ENCODE results near the gene KCNQ1OT1. TPM values are rescaled to one million over a fixed set of nuclear protein-coding genes. Genes with fewer than 3 reads are reported as not detected.

Gene KCNQ1OT1
- total RNA-seq, 2 experiments from 2014 or later: 0.19 to 0.22 TPM

DNA sequence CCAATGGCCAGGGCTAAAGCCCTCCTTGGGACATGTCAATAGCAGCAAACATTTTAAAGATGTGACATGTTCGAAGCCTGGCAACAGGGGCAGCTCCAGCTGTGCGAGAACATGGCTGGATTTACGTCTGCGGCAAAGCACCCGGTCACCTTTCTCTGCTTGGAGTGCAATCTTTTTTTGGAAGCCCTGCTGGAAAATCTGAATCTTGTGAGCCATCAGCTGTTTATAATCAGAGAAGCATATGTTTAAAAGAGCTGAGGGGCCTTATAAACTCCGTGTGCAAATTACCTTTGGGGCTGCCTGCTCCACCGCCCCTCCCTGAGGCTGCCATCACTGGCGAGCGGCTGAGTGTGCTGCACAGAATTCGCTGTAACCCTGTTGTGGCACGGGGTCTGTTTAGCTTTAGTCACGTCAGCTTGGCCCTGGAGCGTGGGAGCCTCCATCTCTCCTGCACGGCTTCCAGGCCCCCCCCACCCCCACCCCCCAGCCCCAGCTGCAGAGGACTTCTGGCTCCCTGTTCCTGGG, 9.0 kb upstream of the KCNQ1OT1 start:
- Mint-ChIP-seq H3K36me3 (ENCODE audit: low read depth) (no peaks in the 10 kb centered on the region), H3K4me1 (no peaks in the 10 kb centered on the region), H3K9me3 (peaks cover 17% of the 10 kb centered on the region), H3K4me3 (no peak overlapping the region), H3K27me3 (no peaks in the 10 kb centered on the region), H3K27ac (no peak overlapping the region)
- POLR2A ChIA-PET: no interaction called here
- CTCF ChIA-PET: no interaction called here
- DNase-seq: no peak

- DNase-seq: no peak
- H3K4me3 Mint-ChIP-seq: no peak overlapping the region
- peaks cover 17% of the 10 kb centered on the region for H3K9me3 Mint-ChIP-seq
- H3K27me3 Mint-ChIP-seq: no peaks in the 10 kb centered on the region
- H3K4me1 Mint-ChIP-seq: no peaks in the 10 kb centered on the region
- H3K27ac Mint-ChIP-seq: no peak overlapping the region
- CTCF ChIA-PET: interaction anchor here (0.7 kb wide), 1 partner anchor 26 kb away, joined by 3 read pairs; no protein-coding TSS in a partner anchor
- POLR2A ChIA-PET: no interaction called here
- no peaks in the 10 kb centered on the region for H3K36me3 Mint-ChIP-seq (ENCODE audit: low read depth)
Observed at GRCh38 chr11:2708151-2708581, 8.4 kb upstream of the KCNQ1OT1 start.

GRCh38 chr11:2707736-2708135, 7.9 kb upstream of the KCNQ1OT1 start:
- H3K27ac Mint-ChIP-seq: no peak overlapping the region
- H3K36me3 Mint-ChIP-seq (ENCODE audit: low read depth): no peaks in the 10 kb centered on the region
- H3K4me1 Mint-ChIP-seq: no peaks in the 10 kb centered on the region
- H3K4me3 Mint-ChIP-seq: no peak overlapping the region
- CTCF ChIA-PET: interaction anchor here (0.7 kb wide), 1 partner anchor 27 kb away, joined by 3 read pairs; no protein-coding TSS in a partner anchor
- H3K27me3 Mint-ChIP-seq: no peaks in the 10 kb centered on the region
- H3K9me3 Mint-ChIP-seq: peaks cover 17% of the 10 kb centered on the region
- POLR2A ChIA-PET: no interaction called here
- no peak for DNase-seq

GRCh38 chr11:2706321-2706720, 6.5 kb upstream of the KCNQ1OT1 start:
- ChIA-PET CTCF (no interaction called here), POLR2A (no interaction called here)
- H3K4me3 Mint-ChIP-seq: no peak overlapping the region
- no peak for DNase-seq
- no peaks in the 10 kb centered on the region for H3K27me3 Mint-ChIP-seq
- H3K9me3 Mint-ChIP-seq: peaks cover 17% of the 10 kb centered on the region
- no peaks in the 10 kb centered on the region for H3K36me3 Mint-ChIP-seq (ENCODE audit: low read depth)
- no peaks in the 10 kb centered on the region for H3K4me1 Mint-ChIP-seq
- no peak overlapping the region for H3K27ac Mint-ChIP-seq

GRCh38 chr11:2704896-2705606, 5.3 kb upstream of the KCNQ1OT1 start:
- no peaks in the 10 kb centered on the region for H3K27me3 Mint-ChIP-seq
- no peaks in the 10 kb centered on the region for H3K4me1 Mint-ChIP-seq
- peaks cover 10% of the 10 kb centered on the region for H3K9me3 Mint-ChIP-seq
- H3K4me3 Mint-ChIP-seq: no peak overlapping the region
- DNase-seq: no peak
- H3K27ac Mint-ChIP-seq: no peak overlapping the region
- POLR2A ChIA-PET: no interaction called here
- H3K36me3 Mint-ChIP-seq (ENCODE audit: low read depth): no peaks in the 10 kb centered on the region
- CTCF ChIA-PET: no interaction called here

GRCh38 chr11:2704356-2704755, 4.6 kb upstream of the KCNQ1OT1 start:
- H3K27ac Mint-ChIP-seq: no peak overlapping the region
- CTCF ChIA-PET: no interaction called here
- no peak overlapping the region for H3K4me3 Mint-ChIP-seq
- no peaks in the 10 kb centered on the region for H3K36me3 Mint-ChIP-seq (ENCODE audit: low read depth)
- POLR2A ChIA-PET: no interaction called here
- H3K27me3 Mint-ChIP-seq: no peaks in the 10 kb centered on the region
- no peak for DNase-seq
- peaks cover 7% of the 10 kb centered on the region for H3K9me3 Mint-ChIP-seq
- H3K4me1 Mint-ChIP-seq: no peaks in the 10 kb centered on the region

GRCh38 chr11:2703363-2704141, 3.8 kb upstream of the KCNQ1OT1 start:
- CTCF ChIA-PET: interaction anchor here (1.4 kb wide), 1 partner anchor 10 kb away, joined by 5 read pairs; no protein-coding TSS in a partner anchor
- POLR2A ChIA-PET: no interaction called here
- Mint-ChIP-seq H3K4me1 (peaks cover 5% of the 10 kb centered on the region), H3K4me3 (no peak overlapping the region), H3K9me3 (peaks cover 7% of the 10 kb centered on the region), H3K27ac (no peak overlapping the region), H3K36me3 (ENCODE audit: low read depth) (peaks cover 5% of the 10 kb centered on the region), H3K27me3 (peaks cover 1% of the 10 kb centered on the region)
- no peak for DNase-seq

GRCh38 chr11:2702771-2703362, 3.1 kb upstream of the KCNQ1OT1 start:
- Mint-ChIP-seq H3K9me3 (peaks cover 7% of the 10 kb centered on the region), H3K27ac (no peak overlapping the region), H3K4me1 (peaks cover 9% of the 10 kb centered on the region), H3K4me3 (no peak overlapping the region), H3K27me3 (peaks cover 5% of the 10 kb centered on the region), H3K36me3 (ENCODE audit: low read depth) (peaks cover 9% of the 10 kb centered on the region)
- ChIA-PET POLR2A (no interaction called here), CTCF (interaction anchor here (1.4 kb wide), 1 partner anchor 9 kb away, joined by 5 read pairs; no protein-coding TSS in a partner anchor)
- no peak for DNase-seq

GRCh38 chr11:2701898-2702434, 2.2 kb upstream of the KCNQ1OT1 start:
- ChIA-PET CTCF (no interaction called here), POLR2A (no interaction called here)
- DNase-seq: no peak
- Mint-ChIP-seq H3K36me3 (ENCODE audit: low read depth) (peaks cover 9% of the 10 kb centered on the region), H3K27me3 (peaks cover 5% of the 10 kb centered on the region), H3K4me3 (no peak overlapping the region), H3K27ac (no peak overlapping the region), H3K9me3 (peaks cover 7% of the 10 kb centered on the region), H3K4me1 (peaks cover 9% of the 10 kb centered on the region)

DNA sequence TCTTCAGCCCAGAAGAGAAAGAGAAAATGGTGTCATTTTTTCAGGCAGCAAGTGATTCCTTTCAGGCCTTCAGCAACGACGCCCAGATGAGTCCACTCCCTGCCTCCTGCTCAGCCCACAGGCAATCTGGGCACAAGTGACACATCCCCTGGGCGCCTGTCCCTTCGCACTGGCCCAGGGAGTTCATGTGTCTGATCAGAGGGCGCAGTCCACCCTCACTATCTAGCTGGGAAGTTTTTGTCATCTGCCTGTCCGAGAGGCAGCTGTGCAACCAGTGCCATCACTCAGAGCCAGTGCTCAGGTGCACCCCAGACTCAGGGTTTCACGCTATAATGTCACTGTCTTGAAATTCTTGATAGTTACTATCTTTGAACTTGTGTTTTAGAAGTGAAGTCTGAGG, 1.4 kb upstream of the KCNQ1OT1 start:
- ChIA-PET CTCF (no interaction called here), POLR2A (no interaction called here)
- peaks cover 9% of the 10 kb centered on the region for H3K4me1 Mint-ChIP-seq
- H3K4me3 Mint-ChIP-seq: peak overlapping the region; percentile 67
- peaks cover 7% of the 10 kb centered on the region for H3K9me3 Mint-ChIP-seq
- H3K27me3 Mint-ChIP-seq: peaks cover 5% of the 10 kb centered on the region
- peaks cover 9% of the 10 kb centered on the region for H3K36me3 Mint-ChIP-seq (ENCODE audit: low read depth)
- H3K27ac Mint-ChIP-seq: peak overlapping the region; percentile 85
- DNase-seq: no peak

- peak; percentile 32 for DNase-seq
- Mint-ChIP-seq H3K4me3 (peak overlapping the region; percentile 77), H3K9me3 (peaks cover under 1% of the 10 kb centered on the region), H3K27ac (peak overlapping the region; percentile 85), H3K36me3 (ENCODE audit: low read depth) (peaks cover 9% of the 10 kb centered on the region), H3K4me1 (peaks cover 9% of the 10 kb centered on the region), H3K27me3 (peaks cover 5% of the 10 kb centered on the region)
- ChIA-PET CTCF (no interaction called here), POLR2A (no interaction called here)
Observed at GRCh38 chr11:2700415-2701211, 819 bp upstream of the KCNQ1OT1 start.

DNA sequence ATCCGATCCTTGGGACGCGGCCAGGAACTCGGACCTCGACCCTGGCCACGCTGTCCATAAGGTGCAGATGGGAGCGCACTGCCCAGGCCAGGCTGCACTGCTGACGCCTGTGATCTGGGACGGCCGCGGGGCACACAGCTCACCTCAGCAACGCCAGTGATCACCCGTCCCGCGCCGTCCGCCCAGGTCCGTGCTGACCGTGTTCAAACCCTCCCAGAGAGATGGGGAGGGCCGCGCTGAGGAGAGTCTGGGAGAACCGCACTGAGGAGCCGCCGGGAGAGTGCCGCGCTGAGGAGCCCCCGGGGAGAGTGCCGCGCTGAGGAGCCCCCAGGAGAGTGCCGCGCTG, 636 bp downstream of the KCNQ1OT1 start:
- H3K36me3 Mint-ChIP-seq (ENCODE audit: low read depth): peaks cover 9% of the 10 kb centered on the region
- CTCF ChIA-PET: no interaction called here
- no peaks in the 10 kb centered on the region for H3K9me3 Mint-ChIP-seq
- H3K4me1 Mint-ChIP-seq: peaks cover 9% of the 10 kb centered on the region
- H3K4me3 Mint-ChIP-seq: peak overlapping the region; percentile 77
- peaks cover 5% of the 10 kb centered on the region for H3K27me3 Mint-ChIP-seq
- H3K27ac Mint-ChIP-seq: peak overlapping the region; percentile 72
- no peak for DNase-seq
- POLR2A ChIA-PET: no interaction called here

Measured in activated CD4-positive, alpha-beta T cell treated with anti-CD3 and anti-CD28 coated beads, Interleukin-2, amount 10 ng/mL, durations not matched to agents 7 days and 5 days (primary cell).